CD1c-positive myeloid dendritic cell (primary cell): Measurements from ENCODE around the gene LGR6.
"Not testable (repeated sequence)": the region's sequence is repeated elsewhere in the genome, so short reads cannot be mapped to it uniquely, and the experiment has no call there.

ENCODE experiments used
- DNase-seq: peaks from one replicate; pipeline ENCODE4 v3.0.0-alpha.2; 2016; ENCODE audit errors: extremely low spot score

The LGR6 gene

GRCh38 chr1:202333861-202334260 lies 140.3 kb downstream of the LGR6 start:
- DNase-seq = no peak

- DNase-seq = peak; percentile 70
These were observed 150.2 kb downstream of the LGR6 start for GRCh38 chr1:202343652-202344349.

- no peak for DNase-seq
These were observed 154.5 kb downstream of the LGR6 start for GRCh38 chr1:202348005-202348508.

- DNase-seq = peak; percentile 99
These were observed 155.1 kb downstream of the LGR6 start, which contains the start of gene PPP1R12B for GRCh38 chr1:202348509-202349205. Gene PPP1R12B, plus strand, starts transcription at chr1:202348699. Its CDS starts 153 bp downstream, at chr1:202348852.

- DNase-seq = peak; percentile 79
These were observed 155.8 kb downstream of the LGR6 start for GRCh38 chr1:202349206-202349928.

GRCh38 chr1:202351725-202352124 lies 158.1 kb downstream of the LGR6 start:
- DNase-seq = no peak

GRCh38 chr1:202352583-202353197 lies 159.1 kb downstream of the LGR6 start:
- DNase-seq = not testable (repeated sequence)

GRCh38 chr1:202355944-202356553 lies 162.4 kb downstream of the LGR6 start:
- no peak for DNase-seq

GRCh38 chr1:202357506-202357905 lies 163.9 kb downstream of the LGR6 start:
- DNase-seq = no peak

GRCh38 chr1:202361224-202361623 lies 167.6 kb downstream of the LGR6 start:
- DNase-seq = no peak

- DNase-seq = no peak
These were observed 168.1 kb downstream of the LGR6 start for GRCh38 chr1:202361701-202362100.

- no peak for DNase-seq
These were observed 168.6 kb downstream of the LGR6 start for GRCh38 chr1:202362212-202362611.

GRCh38 chr1:202365092-202365815 lies 171.7 kb downstream of the LGR6 start:
- DNase-seq = no peak

GRCh38 chr1:202367271-202367670 lies 173.7 kb downstream of the LGR6 start:
- DNase-seq = no peak
